Activated naive CD8-positive, alpha-beta T cell treated with anti-CD3 and anti-CD28 coated beads, Interleukin-2, amount 50 U/mL, for 16 hours (primary cell): ENCODE data around the gene COPG1.
"Not testable (repeated sequence)": the region's sequence is repeated elsewhere in the genome, so short reads cannot be mapped to it uniquely, and the experiment has no call there.

Experiments
- DNase-seq: peaks from one replicate; pipeline ENCODE4 v3.0.0-alpha.2; 2020; ENCODE audit warnings: low read depth, low spot score

COPG1 gene

GRCh38 chr3:129245141-129245540 is 4.3 kb upstream of the COPG1 start:
- DNase-seq = no peak

- peak; percentile 52 for DNase-seq
These were observed 3.6 kb upstream of the COPG1 start for GRCh38 chr3:129245641-129246306.

DNA sequence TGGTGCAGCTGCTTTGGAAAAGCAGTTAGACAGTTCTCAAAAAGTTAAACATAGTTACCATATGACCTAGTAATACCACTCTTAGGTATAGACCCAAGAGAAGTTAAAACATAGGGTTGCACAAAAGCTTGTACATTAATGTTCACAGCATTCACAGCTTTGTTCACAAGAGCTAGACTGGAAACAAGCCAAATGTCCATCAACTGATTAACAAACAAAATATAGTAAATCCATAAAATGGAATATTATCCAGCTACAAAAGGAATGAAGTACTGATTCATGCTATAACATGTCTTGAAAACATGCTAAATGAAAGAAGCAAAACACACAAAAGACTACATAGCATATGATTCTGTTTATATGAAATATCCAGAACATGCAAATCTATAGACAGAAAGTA is 2.8 kb upstream of the COPG1 start:
- no peak for DNase-seq

GRCh38 chr3:129248286-129248979 is 973 bp upstream of the COPG1 start:
- DNase-seq = no peak

DNA sequence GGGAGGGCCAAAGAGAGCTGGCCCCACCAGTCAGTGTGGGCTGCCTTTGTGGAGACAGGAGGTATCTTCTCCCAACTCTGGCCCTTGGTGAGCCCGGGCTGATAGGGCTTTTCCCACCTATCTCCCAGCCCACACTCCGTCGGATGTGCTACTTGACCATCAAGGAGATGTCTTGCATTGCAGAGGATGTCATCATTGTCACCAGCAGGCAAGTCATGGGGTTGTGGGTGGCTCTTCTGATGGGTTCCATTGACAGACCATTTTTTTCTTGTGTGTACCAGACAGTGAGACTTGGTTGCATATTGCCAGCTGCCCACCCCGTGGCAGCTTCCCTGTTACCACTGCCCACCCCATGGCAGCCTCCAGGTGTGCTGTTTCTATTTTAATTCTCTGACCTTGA is 3.3 kb downstream of the COPG1 start:
- DNase-seq = no peak

- no peak for DNase-seq
These were observed 5.3 kb downstream of the COPG1 start for GRCh38 chr3:129254536-129255230.

DNA sequence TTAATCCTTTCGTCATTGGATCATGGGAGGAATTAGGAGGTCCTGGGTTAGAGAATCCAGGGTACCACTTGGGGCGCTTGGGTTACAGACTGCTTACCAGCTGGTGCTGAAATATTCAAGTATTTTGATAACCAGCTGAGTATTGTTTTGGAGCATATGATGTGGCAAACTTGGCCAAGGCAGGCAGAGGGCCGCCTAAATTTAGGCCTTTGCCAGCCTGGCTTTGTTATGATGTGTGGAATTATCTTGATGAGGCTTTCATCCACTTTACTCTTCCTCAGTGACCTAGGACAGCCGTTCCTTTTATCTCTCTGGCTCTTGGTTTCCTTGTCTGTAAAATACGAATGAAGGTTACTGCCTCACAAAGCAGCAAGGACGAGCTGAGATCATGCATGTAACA is 6.9 kb downstream of the COPG1 start:
- no peak for DNase-seq

DNA sequence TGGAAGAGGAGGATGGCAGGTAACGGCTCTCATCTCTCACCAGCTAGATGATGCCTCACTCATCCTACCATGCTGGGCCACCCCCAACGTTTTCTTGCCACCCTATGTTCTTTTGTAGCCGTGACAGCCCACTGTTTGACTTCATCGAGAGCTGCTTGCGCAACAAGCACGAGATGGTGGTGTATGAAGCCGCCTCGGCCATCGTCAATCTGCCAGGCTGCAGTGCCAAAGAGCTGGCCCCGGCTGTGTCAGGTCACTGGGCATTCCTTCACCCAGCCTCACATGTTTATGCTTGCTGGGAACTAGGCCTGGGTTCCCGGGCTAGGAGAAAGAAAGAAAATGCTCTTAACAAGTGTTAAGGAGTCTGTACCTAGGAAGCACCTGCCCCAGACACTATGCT is 8.2 kb downstream of the COPG1 start:
- DNase-seq = no peak

DNA sequence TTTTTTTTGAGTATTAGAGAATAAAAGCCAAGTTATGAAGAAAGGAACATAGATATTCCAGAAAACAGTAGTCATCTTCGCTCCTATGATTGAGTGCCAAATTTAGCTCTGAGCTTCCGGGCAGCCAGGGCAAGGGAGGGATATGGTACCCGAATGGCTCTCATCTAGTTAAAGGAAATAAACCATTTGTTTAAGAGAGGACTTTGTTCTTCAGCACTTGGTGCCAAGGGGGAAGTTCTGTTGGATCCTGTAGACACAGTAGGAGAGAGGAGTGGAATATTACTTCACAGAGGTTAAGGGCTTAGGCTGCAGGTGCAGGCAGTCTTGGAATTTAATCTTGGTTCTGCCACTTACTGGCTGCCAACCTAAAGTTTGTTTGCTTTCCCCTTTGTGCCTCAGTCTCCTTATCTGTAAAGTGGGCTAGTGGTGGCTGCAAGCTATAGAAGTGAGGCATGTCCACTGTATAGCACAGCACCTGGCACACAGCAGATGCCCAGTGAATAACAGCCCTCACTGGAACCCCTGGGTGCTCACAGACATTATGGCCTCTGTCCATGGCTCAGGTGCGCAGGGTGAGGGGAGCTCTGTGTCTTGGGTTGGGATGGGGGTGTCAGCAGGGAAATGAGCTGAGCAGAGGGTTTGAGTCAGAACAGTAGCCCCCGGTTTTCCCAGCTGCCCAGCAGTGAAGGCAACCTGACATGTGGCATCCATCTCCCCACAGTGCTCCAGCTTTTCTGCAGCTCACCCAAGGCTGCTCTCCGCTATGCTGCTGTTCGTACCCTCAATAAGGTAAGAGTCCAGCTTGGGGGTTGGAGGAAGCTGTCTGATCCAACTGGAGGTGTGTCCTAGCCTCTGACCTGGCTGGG is 10.4 kb downstream of the COPG1 start:
- no peak for DNase-seq

- DNase-seq = no peak
These were observed 11.2 kb downstream of the COPG1 start for GRCh38 chr3:129260606-129261005.

GRCh38 chr3:129261894-129262293 is 12.5 kb downstream of the COPG1 start:
- no peak for DNase-seq

- no peak for DNase-seq
These were observed 13.9 kb downstream of the COPG1 start for GRCh38 chr3:129263161-129263910.

GRCh38 chr3:129264994-129265393 is 15.6 kb downstream of the COPG1 start:
- not testable (repeated sequence) for DNase-seq

DNA sequence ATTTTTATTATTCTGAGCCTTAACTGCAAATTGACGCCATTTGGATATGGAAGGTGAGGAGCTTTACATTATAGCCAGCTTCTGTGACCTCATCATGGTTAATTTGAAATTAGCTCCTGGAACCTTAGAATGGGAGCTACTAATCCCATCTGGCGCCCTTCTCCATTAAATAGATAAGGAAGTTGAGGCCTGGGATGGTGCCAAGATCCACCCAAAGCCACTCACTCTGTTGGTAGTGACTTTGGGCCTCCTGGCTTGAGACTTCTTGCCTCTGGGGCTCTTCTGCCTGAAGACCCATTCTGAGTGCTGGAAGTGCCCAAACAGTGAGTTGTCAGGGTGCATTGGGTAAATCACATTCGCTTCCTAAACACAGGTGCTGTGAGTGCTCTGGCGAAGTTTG is 17.2 kb downstream of the COPG1 start:
- DNase-seq = no peak

DNA sequence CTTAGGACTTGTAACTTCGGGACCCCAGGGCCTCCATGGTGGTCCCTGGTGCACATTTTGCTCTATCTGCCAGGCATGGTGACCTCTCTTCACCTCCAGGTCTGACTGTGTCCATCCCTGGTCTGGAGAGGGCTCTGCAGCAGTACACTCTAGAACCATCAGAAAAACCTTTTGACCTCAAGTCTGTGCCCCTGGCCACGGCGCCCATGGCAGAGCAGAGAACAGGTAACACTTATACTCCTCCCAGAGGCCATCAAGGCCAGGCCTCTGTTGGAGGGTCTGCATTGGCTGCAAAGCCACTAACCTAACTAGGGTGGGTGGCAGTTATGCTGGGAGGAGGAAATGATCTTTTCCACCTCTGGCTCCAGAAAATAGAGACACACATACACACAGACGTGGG is 19.0 kb downstream of the COPG1 start:
- DNase-seq = no peak

DNA sequence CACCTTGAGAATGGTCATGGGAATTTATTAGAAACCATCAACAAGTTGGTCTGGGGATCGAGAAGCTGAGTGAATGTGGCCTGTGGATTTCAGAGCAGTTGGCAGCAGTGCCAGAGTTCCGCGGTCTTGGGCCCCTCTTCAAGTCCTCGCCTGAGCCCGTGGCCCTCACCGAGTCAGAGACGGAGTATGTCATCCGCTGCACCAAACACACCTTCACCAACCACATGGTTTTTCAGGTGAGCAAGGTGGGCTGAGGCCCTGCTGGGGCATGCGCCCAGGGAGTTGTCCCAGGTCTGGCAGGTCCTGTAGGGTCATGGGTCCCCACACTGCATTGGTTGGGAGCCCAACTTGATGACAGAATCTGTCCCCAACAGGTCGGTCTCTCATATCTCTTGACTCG is 22.3 kb downstream of the COPG1 start:
- no peak for DNase-seq

DNA sequence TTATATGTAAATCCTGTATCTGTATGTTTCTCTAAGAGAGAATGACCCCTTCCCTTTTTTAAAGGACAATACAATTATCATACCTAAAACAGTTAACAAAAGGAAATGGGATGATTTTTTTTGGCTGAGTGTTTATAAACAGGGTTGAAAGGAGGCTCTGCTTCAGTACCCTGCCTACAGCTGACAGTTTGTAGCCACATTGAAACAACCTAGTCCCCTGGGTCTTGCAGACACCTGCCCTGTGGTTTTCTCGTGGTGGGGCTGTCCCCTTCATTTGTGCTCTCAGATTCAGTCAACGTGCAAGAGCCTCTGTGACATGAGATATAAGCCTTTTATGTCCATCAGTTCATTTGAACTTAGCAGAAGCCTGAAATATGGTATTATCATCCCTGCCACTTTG is 27.0 kb downstream of the COPG1 start:
- DNase-seq = no peak

DNA sequence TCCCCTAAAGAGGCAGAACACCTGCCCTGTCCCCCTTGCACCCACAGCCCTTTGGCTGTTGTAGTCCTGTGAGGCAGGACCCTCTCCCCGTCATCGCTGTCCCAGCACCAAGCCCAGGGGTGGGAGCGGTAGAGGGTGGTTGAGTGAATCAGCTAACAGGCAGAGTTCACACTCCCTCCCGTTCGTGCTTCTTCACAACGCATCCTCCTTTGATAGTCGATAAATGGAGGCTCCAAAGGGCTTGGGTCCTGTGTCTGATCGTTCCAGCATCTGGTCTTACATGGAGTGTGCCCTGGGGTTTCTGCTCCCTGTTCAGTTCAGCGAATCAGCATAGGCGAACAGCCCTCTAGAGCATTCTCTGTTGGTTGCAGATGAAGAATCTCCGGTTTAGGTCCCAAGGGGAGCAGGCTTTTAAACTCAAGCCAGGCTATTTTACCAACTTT is 28.4 kb downstream of the COPG1 start:
- no peak for DNase-seq

GRCh38 chr3:129278439-129278965 is 29.1 kb downstream of the COPG1 start, which contains the start of gene HMCES:
Gene HMCES (plus strand): TSS chr3:129278870. CDS start chr3:129279733, 863 bp downstream.
- DNase-seq = peak; percentile 91

- peak; percentile 21 for DNase-seq
These were observed 29.8 kb downstream of the COPG1 start for GRCh38 chr3:129278966-129279906.
